ELF-1 (cell line): ENCODE measurements around the gene PFKP.
A peak's percentile ranks its signal among the peaks of the same experiment; 100 is the strongest.

Source experiments
- DNase-seq: peaks from one replicate; pipeline ENCODE4 v3.0.0-alpha.2; 2016; ENCODE audit warnings: low read depth, low spot score

The PFKP gene

DNA sequence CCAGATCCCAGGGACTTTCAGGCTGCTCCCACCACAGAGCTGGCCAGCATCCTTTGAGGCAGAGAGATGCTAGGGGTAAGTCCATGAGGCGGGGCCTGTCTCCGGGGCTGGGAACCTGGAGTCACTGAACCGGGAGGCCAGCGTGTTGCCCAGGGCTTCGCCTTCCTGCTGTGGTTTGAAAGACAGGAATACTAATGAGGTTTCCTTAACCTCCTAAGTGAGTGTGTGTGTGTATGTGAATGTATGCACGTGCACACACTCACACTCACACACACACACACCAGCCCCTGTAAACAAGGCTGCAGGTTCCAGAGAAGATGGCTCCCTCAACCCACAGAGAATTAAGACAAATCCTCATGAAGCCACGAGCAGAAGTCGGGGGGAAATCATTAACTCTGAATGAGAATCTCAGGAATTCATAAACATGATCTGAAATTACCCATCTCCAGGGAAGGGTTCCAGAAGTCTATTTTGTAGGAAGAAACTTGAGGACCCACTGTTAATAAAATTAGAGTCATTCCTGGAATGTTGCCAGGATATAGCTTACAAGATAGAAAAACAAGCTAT, 20.3 kb upstream of the PFKP start:
- DNase-seq: peak; percentile 87

GRCh38 chr10:3047596-3047995, 19.8 kb upstream of the PFKP start:
- DNase-seq: no peak

GRCh38 chr10:3048119-3049019, 19.0 kb upstream of the PFKP start:
- DNase-seq: peak; percentile 86

- no peak for DNase-seq
Measured at GRCh38 chr10:3051692-3052091, 15.7 kb upstream of the PFKP start.

DNA sequence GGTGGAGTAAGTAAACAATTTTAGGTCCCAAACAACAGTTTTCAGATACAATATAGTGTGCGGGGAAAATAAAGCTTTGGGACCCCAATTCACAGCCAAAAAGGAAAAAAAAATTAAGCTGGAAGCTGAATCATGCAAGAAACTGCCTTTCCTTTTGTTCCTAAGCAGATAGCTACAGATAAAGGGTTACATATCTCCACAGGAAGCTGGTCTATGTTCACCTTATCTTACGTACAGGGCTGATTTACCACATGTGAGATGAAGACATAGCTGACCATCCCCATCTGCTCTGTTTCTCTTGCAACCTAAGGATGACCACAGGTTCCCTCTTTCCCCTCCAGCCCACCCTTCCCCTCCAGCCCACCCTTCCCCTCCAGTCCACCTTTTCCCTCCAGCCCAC, 14.2 kb upstream of the PFKP start:
- DNase-seq: no peak

DNA sequence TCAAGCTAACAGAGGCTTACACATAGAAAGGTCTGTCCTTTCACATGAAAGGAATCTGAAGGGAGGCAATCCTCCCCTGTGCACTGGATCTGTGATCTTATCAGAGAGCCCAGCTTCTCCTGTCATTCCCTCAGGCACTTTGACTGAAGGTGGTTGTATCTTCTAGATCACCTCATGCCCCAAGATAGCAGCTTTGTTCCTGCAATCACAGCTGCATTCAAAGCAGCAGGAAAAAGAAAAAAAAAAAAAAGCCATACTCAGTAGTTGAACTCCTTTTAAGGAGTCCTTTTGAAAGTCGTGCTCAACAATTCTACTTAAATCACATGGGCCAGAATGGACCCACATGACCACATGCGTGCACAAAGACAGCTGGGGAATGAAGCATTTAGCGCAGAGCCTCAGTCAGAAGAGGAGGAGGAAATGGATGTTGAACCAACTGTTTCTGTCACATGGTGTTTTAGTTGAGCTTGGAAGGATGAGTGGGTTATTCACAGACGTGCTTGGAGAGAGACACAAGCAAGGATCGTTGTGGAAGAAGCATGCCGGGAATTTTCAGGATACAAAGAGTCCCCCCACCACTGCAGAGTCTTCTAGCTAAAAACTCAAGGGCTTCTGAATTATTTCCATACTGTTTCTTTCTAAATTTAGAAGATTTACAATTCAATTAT, 13.0 kb upstream of the PFKP start:
- DNase-seq: peak; percentile 75

DNA sequence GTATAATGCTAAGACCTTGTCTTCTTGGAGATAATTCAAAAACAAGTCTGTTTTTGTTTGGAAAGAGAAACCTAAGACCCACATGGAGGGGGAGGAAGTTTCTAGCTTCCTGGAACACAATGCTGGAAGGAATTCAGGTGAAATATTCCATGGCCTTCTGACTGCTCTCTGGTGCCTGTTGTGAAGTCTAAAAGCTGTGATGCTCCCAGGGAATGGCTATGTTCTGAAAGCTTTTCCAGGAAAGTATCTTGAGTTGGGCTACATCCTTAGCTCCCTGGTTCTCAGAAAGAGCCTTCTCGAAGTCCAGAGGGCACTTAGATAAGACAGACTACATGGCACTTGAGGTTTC, 12.5 kb upstream of the PFKP start:
- DNase-seq: no peak

DNA sequence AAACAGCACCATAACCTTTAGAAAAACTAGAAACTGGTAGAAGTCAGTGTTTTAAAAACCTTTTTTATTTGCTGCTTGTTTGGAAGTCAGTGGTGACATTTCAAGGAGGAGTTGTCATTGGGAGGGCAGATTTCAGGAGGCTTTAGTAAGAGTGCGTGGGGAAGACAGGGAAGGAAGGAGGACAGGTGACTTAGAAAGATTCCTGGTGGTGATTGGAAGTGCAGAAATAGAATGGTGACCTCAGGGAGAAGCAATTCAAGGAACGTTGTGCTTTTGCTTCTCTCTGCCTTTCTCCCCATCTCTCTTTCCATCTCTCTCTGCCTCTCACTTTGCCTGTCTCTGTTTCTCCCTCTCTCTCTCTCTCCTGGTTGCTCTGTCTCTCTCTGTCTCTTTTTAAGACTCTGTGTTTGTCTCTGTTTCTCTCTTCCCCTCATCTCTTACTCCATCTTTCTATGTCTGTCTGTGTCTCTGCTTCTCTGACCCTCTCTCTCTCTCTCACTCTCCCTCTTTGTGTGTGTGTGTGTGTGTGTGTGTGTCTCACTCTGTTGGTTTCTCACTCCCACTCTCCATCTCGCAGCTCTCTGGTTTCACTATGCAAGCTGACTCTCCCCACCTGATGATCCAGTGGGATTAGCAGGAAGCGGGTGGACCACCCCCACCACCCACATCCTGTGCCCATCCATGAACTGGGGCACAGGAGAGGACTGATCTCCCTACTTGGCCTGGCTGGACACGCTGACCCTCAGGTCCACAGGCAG, 10.9 kb upstream of the PFKP start:
- DNase-seq: peak; percentile 66

GRCh38 chr10:3057946-3058345, 9.4 kb upstream of the PFKP start:
- peak; percentile 59 for DNase-seq

DNA sequence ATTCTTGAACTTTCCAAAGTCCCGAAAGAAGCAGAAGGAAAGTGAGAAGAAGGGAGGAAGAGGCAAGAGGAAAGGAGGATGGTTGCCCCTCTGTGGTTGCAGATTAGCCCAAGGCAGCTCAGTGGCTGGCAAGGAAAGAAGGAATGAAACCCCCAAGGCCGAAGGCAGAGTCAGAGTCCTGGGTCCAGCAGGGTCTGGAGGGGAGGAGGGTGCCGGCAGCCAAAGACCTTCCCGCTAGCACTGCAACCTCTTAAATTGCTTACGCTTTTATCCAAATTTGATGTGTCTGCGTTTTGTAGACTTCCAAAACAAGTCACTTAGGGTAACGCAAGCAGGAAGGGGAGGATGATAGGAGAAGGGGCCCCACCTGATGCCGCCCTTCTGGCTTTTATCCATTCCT, 7.4 kb upstream of the PFKP start:
- no peak for DNase-seq

DNA sequence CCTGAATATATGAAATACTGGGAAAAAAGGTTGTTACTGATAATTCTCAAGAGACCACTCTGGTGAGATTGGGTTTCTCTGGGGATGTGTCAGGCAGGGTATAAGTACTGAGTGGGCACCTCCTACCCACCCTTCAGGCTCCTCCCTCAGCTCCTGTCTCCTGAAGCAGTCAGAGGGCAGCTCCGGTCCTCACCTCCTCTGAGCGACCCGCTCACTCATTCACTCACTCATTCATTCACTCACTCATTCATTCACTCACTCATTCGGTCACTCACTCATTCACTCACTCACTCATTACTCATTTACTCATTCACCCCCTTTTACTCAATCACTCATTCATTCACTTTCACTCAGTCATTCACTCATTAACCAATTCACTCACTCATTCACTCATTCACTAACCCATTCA, 6.9 kb upstream of the PFKP start:
- DNase-seq: no peak

DNA sequence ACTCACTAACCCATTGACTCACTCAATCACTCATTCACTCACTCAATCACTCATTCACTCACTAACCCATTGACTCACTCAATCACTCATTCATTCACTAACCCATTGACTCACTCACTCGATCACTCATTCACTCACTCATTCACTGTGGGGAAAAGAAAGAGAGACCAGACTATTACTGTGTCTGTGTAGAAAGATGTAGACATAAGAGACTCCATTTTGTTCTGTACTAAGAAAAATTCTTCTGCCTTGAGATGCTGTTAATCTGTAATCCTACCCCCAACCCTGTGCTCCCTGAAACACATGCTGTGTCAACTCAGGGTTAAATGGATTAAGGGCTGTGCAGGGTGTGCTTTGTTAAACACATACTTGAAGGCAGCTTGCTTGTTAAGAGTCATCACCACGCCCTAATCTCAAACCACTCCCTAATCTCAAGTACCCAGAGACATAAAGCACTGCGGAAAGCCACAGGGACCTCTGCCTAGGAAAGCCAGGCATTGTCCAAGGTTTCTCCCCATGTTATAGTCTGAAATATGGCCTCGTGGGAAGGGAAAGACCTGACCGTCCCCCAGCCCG, 5.9 kb upstream of the PFKP start:
- DNase-seq: peak; percentile 48

- DNase-seq: no peak
Measured at GRCh38 chr10:3062502-3063186, 4.7 kb upstream of the PFKP start.

- DNase-seq: no peak
Measured at GRCh38 chr10:3064423-3064822, 2.9 kb upstream of the PFKP start.

GRCh38 chr10:3065622-3066021, 1.7 kb upstream of the PFKP start:
- DNase-seq: no peak

GRCh38 chr10:3066317-3067117, 831 bp upstream of the PFKP start:
- no peak for DNase-seq

DNA sequence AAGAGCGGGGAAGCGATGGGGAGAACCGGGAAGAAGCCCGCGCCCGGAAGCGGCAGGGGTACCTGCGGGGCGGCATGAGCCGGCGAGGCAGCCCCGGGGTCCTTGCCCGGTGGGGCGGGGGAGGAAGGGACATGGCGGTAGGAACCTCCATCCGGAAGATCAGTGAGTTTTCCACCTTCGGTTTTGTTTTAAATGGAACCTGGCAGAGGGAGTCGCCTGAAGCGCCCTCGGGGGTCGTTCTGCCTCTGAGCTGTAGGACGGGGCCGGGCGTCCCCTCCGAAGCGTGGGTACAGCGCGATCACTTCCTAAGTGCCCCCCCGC, 471 bp downstream of the PFKP start:
- DNase-seq: no peak

DNA sequence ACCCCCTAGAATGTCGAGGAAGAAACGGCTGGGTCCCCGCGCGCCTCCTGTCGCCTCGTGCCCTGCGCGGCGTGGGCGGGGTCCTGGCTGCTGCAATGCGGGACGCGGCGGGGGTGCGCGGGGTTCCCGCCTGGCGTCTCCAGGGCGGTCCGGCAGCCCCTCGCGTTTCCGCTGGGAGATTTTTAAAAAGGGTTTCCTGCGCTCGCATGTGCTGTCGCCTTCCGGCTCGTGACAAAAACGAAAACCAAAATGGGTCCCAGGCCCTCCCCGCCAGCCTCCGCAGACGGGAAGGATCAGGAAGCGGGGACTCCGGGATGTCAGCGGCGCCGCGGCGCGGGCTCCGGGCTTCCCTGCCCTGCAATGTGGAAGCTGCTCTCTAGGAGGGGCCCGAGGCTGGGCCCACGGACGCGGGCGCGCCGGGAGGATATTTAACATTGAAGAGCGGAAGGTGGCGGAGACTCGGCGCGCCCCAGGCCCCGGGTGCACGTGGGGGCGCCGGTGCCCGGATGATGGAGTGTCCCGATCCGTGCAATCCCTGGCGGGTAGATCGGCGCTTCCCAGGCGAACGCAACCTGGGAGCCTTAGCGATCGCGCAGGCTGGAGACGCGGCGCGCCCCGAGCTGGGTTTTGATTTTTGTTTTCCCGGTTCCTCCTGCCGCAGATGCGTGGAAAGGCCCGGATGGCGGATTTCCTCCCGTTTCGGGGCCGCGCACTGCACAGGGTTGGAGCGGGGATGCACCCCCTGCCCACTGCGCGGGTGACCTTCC, 1.0 kb downstream of the PFKP start:
- DNase-seq: peak; percentile 53

DNA sequence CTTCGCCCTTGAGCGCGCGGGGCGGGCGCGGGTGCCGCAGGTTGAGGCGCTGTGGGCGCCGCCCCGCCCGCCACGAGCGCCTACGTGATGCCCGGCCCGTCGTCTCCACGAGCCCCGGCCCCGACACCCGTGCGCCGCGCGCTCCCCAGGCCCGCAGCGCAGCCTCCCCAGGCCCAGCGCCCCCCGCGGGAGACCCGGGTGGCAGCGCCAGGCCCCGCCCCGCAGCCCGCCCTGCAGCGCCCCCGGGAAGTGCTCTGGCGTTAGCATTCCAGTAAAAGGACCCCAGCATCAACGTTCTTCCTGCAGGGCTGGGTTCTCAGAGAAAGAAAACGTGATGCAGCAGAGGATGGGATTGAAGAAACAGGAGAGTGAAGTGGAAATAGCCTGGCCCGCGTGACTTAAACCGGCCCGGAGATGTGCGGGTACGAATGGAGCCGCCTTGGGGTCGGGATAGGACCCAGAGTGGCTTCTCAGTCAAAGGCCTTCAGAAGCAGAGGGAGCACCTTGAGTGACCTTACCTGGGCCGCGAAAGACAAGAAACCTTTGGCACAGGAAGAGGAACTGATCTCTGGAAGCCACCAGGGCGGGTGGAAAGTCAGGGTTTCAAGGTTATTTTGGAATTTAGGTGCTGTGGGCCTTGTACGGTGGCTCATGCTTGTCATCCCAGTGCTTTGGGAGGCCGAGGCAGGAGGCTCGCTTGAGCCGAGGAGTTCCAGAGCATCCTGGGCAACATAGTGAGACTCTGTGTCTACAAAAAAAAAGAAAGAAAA, 1.8 kb downstream of the PFKP start:
- DNase-seq: no peak
